HG03280 (cell line): ENCODE results near the gene IL13RA2.

Experiments
- ATAC-seq: cut with Tn5 transposase; IDR thresholded peaks from one replicate; pipeline ENCODE4 v1.9.1; 2021; ENCODE audit warnings: mild to moderate bottlenecking, moderate library complexity; ENCODE audit not compliant: unreplicated experiment

The IL13RA2 gene, protein sequence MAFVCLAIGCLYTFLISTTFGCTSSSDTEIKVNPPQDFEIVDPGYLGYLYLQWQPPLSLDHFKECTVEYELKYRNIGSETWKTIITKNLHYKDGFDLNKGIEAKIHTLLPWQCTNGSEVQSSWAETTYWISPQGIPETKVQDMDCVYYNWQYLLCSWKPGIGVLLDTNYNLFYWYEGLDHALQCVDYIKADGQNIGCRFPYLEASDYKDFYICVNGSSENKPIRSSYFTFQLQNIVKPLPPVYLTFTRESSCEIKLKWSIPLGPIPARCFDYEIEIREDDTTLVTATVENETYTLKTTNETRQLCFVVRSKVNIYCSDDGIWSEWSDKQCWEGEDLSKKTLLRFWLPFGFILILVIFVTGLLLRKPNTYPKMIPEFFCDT

DNA sequence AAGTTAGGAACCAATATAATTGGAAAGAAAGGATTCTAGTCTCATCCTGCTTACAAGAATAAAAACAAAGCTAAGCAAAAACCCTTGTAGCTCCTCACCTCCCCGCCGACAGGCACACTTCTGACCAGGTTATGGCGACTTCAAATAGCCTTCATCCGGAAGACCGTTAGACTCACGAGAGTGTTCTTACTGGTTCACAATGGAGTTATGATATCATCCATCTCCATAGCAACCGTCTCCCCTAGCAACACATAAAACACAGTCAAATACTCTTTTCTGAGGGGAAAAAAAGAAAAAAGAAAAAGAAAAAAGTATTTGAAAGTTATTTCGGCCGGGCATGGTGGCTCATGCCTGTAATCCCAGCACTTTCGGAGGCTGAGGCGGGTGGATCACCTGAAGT lies at the start of gene IL13RA2:
IL13RA2 (minus strand) TSS at position 162 of the 400 bp plus-strand sequence. CDS start 347 bp downstream, outside the sequence.
- no peak for ATAC-seq

DNA sequence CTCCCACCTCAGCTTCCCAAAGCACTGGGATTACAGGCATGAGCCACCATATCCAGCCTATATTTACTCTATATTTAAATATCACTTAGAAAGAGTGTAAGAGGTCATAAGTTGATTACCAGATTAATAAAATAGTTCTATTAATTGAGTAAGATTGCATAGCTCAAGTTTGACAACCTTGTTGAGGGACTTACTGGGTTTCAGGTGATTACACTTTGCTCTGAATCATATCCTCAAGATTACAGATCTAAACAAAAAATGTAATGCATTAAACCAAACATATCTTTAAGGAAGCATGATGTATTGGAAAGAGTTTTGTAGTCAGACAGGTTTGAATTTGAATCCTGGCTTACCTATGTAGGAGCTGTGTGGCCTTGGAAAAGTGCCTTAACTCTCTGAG lies 47.9 kb upstream of the IL13RA2 start:
- no peak for ATAC-seq

DNA sequence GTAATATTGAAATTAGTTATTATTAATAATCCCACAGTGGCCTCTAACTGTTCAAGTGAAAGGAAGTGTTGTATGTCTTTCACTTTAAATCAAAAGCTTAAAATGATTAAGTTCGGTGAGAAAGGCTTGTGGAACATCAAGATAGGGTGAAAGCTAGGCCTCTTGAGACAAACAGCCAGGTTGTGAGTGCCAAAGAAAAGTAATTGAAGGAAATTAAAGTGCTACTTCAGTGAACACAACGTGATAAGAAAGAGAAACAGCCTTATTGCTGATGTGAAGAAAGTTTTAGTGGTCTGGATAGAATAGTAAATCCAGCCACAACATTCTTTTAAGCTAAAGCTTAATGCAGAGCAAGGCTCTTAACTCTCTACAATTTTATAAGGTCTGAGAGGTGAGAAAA lies 42.6 kb upstream of the IL13RA2 start:
- no peak for ATAC-seq

DNA sequence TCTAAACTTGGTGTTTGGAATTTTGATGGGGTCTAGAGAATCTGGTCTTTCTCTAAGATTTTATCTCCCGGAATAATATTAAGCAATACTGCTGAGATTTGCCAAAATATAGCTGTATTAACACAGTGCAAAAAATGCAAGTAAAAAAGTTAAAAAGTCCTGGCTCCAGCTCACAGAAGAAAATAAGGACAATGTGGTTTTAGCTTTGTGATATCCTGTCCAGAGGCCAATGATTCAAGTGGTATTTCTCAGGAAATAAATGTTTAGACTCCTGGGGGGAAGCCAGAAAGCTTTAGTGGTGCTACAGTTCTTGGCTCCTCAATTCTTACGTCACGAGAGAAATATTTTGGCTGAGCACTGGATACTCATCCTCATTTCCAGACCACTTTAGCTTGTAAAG lies 40.9 kb upstream of the IL13RA2 start:
- ATAC-seq, result no peak

DNA sequence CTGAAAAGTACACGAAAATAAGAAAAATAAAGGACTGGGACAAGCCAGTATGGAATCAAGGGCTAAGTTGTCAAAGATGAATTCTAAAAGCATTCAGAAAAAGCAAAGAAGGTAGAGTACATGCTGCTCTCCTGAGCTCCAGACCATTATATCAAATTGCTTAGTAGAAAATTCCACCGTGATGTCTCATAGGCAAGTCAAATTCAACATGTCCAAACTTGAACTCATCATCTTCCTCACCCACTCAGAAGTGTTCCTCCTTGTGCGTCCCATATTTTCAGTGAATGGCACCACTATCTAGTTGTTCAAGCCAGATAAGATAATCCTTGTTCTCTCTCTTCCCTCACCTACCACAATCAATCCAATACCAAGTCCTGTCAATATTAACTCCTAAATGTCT lies 37.5 kb upstream of the IL13RA2 start:
- ATAC-seq, result no peak

DNA sequence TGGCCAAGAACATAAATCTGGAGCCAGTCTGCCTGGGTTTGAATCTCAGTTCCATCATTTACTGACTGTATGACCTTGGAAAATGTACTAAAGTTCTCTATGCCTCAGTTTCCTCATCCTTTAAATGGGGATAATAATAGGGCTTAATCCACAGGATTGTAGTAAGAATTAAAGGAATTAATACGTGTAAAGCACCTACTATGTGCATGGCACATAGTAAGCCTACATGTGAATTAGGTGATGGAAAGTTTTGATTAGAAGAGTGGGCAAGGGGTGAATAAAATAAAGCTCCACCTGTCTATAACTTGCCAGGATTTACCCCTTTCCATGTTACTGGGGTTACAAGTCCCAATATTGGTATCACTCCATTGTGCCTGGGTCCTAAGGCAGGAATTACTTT lies 35.8 kb upstream of the IL13RA2 start:
- ATAC-seq, result no peak

DNA sequence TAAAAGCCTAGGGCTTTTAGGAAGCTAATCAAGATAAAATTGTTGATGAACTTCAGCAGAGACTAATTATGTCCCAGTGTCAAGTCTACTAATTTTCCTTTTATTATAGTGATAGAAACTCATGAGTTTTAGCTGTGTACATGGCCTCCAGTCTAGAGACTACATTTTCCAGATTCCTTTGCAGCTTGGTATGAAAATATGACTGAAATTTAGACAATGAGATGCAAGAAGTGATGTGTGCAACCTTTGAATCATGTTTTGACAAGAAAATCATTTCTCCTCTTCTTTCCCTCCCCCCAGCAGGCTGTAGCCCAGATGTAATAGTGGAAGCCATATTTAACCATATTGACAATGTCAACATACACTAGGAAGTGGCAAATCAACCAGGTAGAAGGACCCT lies 30.3 kb upstream of the IL13RA2 start:
- ATAC-seq, result no peak

DNA sequence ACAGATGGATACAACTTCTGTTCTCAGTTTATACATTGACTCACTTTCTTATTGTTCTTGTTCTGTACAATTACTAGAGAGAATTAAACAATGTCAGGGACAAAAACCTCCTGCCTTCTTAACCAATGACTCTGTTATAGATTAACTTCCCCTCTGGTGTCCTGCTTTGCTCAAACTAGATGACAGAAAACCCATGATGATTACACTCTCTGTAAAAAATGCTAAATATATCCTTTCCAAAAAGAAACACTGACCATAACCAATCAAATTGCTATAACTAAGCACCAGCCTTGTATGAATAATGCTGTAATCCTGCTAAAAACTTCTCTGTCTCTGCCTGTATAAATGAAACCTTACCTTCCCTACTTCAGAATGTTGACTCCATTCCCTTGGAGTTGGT lies 29.8 kb upstream of the IL13RA2 start:
- ATAC-seq, result no peak

DNA sequence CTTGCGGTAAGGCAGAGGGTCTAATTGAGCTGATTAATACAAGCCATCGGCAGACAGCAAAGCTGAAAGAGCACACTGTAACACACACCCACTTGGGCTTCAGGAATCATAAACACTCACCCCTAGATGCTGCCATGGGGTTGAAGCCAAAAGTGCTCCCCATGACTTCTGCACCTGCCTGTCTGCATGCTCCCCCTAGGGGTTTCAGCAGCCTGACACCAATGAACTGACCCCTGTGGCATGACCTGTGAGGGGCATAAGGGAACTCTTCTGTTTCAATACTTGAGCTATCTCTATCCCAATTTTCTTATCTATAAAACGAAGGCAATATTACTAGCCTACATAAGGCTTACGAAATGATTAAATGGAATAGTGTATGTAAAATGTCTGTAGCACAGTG lies 23.0 kb upstream of the IL13RA2 start:
- ATAC-seq, result no peak

DNA sequence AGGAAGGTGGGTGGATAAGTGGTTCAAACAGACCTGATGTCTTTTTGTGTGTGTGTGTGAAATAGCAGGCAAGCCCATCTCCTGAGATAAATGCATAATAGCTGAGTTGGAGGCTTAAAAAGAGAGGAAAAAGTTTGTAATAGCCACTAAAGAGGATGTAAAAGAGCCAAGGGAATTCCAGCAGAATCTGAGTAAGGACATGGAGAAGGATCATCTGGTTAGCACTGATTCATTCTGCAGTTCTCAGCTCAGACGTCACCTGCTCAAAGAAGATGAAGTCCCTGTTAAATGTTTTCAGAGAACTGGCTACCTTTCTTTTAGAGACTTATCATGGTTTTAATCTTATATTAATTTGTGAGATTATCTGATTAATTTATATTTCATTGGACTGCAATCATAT lies 21.0 kb upstream of the IL13RA2 start:
- ATAC-seq, result no peak

DNA sequence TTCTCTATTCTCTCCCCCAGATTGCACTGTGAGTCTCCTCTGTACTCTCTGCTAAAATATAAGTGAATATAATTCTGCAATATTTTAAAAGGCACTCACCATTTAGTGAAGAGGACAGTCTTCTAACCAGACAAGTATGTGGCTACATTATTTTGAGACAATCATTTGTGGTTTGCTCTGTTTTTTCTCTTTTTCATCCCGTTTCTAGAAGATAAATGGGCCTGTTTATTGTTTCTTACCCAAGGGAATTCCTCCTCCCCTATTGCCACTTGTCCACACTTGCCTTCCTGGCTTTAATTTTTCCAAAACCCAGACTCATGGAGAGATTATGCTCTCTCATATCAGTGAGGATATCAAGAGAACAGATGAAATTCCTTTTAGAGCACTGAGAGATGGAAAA lies 18.6 kb upstream of the IL13RA2 start:
- no peak for ATAC-seq

DNA sequence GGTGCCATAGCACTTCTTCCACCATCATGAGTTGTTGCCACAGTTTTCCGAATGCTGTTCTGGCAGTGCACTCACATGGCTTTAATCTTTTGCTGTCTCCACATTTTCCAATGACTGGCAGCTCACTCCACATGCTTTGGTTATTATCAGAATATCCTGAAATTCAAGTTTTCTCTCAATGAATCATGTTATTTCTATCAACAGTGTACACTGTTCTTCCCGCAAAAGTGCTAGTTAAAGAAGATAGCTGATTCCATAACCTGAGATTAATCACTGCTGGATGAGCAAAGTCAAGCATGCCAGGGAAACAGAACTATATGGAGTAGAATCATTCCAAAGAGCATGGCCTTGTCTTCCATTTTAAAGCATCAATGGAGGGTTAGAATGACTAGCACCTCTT lies 14.6 kb upstream of the IL13RA2 start:
- ATAC-seq, result no peak

DNA sequence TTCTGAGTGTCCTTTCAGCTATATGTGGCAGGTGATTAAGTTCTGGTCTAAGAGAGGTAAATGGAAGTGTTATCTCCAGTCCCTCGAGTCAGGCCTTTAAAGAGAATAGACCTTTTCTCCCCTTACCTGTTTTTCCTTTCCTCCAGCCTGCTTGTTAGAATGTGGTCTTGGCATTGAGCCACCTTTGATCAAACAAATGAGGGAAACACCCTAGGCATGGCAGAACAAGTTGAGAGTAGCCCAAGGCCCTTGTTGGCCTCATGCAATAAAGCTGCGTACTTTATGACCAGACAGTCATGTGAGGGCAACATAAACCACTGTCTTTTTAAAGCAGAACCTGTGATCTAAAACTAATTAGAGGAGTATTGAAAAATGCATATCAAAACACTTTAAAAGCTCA lies 13.2 kb upstream of the IL13RA2 start:
- no peak for ATAC-seq

DNA sequence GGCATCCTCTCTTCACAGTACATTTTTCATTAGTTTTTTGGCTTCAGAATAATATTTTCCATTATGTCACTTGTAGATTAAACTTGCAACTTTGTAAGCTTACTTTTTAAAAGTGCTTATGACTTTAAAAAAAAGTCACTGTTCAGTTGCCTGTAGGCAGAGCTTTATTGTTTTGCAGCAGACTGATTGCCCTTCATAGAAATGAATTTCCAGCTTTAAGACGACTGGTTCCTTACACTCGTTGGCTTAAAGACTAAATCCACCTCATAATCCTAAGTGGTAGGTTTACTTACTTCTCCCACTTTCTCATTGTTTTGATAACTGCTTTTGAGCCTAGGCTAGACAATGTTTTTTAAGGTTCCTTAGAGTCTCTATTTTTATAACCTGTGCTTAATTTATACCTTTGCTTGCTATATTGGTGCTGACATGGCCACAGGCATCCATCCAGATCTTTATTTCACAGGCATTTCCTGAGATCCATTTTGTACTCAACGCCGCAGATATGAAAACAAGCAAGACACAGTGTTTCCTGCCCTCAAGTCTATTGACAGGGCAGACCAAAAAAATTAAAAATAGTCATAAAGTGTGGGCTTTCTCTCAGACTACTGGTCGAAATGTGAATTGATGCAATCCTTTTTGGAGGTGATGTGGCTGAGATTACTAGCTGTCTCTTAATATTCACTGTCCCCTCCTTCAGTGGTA lies 12.6 kb upstream of the IL13RA2 start:
- ATAC-seq, result no peak

DNA sequence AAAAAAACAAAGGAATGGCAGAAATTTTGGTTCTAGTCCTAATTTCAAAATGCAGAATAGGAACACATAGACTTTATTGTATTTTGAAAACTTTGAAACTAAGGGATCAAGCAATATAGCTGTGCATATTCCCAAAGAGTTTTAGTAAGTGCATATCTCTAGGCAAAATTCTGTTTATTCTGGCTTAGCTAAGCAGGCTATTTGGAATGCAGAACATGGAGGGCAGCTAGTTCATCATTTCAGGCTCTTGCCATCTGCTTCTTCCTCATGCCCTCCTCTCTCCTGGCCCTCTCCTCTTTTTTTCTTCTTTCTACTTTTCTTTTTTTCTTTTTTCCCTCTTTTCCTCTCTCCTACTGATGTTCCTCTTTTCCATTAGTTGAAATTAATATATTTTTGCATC lies 12.0 kb upstream of the IL13RA2 start:
- ATAC-seq, result no peak

DNA sequence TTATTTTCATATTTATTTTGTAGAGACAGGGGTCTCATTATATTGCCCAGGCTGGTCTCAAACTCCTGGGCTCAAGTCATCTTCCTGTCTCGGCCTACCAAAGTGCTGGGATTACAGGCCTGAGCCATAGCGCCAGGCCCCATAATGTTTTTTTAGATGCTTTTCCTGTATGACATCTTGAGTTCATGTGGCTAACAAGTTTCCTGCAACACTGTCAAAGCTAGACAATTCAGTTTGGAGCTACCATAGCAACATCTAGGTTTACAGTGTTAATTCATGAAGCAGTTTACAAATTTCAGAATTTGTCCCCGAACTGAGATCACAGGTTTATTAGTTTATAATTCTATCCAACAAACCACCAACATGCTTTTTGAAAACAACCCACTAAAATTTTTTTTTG lies 6.4 kb upstream of the IL13RA2 start:
- ATAC-seq, result no peak

DNA sequence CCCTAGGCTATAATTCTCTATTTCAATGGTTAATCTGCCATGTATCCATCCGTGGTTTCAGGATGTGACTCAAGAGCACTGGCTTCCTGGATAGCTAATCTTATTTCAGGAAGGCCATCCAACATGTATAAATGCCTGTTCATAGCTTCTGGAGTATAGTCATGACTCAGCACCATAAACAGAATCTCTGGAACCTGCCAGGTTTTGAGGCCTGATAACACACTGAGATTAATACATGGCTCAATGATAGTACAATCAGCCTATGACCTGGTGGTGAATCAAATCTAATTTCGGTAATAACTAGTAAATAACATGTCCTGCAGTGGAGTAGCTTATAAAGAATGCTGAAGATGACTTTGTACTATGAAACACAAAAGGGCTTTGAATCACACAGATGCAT lies 5.7 kb upstream of the IL13RA2 start:
- no peak for ATAC-seq

DNA sequence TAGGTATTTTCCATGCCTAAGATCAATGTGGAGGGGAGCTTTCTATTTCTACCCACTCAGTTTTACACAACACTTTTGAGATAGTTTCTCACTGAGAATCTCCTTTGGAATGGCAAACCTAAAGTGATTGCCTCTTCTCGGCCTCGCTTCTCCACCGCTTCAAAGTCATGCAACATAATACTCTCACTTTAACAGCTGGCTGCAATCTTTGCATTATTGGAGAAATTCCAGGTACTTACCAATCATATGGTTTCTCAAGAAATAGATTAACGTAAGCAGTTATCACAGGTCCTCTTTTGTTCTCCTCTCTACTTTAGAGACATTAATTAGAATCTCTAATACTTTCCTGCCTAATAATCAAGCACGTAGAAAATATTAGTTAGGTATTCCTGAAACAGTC lies 3.7 kb upstream of the IL13RA2 start:
- ATAC-seq, result no peak

DNA sequence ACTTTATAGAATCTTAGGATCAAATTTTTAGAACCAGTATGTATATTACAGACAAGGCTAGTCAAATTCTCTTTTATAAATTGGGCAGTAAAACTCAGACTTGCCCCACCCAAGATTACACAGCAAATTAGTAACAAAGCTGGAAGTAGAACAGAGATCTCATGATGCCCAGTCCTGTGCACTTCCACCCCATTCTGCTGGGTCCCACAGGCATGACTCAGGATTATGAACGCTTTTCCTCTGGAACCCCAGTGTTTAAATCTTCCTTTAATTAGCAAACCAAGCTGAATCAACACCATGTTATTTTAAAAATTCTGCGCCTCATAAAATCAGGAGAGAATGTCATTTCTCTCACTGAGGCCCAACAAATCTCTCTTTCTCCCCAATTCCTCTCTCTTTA lies 1.5 kb upstream of the IL13RA2 start:
- ATAC-seq, result no peak

DNA sequence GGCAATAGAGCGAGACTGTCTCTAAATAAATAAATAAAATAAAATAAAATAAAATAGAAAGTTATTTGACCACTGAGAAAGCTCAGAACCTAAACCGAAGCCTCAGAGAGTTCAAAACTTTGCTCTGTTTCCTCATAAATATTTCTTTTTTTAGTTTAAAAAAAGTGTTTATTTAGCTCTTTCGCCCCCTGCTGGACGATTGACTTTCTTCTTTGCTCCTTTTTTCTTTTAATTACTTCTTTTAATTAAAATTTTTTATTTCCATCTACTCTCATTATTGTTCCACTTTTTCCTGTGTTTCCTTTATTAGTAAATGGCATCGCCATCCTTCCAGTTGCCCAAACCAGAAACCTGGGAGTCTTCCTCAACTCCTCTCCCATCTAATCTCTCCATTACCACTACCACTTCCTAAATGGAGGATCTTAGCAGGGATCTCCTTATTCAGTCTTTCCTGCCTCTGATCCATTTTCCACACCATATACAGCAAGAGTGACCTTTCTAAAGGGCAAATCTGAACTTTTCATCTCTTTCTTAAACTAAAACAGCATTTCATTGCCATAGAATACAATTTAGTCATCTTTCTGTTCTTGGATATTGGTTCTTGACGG lies 728 bp upstream of the IL13RA2 start:
- ATAC-seq, result no peak

DNA sequence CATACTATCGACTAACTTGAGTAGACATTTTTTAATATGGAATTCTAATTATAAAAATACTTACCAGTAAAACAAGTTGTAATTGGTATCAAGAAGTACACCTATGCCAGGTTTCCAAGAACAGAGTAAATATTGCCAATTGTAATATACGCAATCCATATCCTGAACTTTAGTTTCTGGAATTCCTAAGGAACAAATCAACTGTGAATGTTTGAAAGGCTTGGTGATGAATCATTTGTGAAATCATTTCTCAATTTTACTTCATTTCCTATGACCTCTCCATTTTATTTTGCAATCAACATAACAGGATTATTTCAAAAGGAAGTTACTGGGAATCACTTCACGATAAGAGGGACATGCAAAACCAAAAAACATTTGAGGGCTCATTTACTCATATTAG lies 3.7 kb downstream of the IL13RA2 start:
- no peak for ATAC-seq

DNA sequence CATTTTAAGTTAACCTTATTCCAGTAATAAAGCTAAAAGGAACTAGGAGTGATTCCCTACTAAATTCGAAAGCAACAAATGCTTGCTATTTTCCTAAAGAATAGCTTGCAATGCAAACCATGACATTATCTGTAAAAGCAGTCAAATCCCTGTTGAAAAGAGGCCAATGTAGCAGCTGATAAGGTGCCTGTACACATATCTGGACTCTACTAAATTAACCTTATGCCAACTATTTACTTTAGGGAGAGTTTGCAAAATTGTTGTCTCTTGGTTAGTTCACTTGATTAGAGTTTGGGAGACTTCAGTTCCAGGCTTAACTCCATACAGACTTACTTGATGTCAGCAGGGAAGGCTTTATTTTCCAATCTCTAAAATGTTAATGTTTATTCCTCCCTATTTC lies 6.0 kb downstream of the IL13RA2 start:
- no peak for ATAC-seq
